ENCODE results near the gene COL23A1. TPM values are rescaled to one million over a fixed set of nuclear protein-coding genes. Genes with fewer than 3 reads are reported as not detected.

COL23A1 gene
- total RNA-seq, 4 donors from 2014 or later, result 0.83 to 1.8 (median 1.5) TPM

GRCh38 chr5:178425621-178426068 lies 164.5 kb downstream of the COL23A1 start:
- no peaks in the 10 kb centered on the region for H3K9me3 ChIP-seq
- no peak overlapping the region for H3K4me3 ChIP-seq
- H3K27me3 ChIP-seq, result no peaks in the 10 kb centered on the region
- intact Hi-C loops (cut with DNase I), result no loop called here
- H3K4me1 ChIP-seq, result peaks cover 12 to 17% (median 15%) of the 10 kb centered on the region in 4 donors
- no peak overlapping the region for H3K27ac ChIP-seq (replicated peaks in 1 of 4)
- H3K36me3 ChIP-seq, result no peaks in the 10 kb centered on the region
- WGBS, result 90% methylated on average over 11 of the region's 12 CpGs
- DNase-seq (ENCODE audit: extremely low spot score), result peak; percentile 24
- TF ChIP-seq POLR2A (IDR thresholded peaks at IDR 0.05; ENCODE audit: low read depth), result no peak
- no peak for TF ChIP-seq CTCF (IDR thresholded peaks at IDR 0.05)
- TF ChIP-seq EP300 (IDR thresholded peaks at IDR 0.05), result no peak
- no peak for TF ChIP-seq POLR2AphosphoS5 (IDR thresholded peaks at IDR 0.05)

- no peak overlapping the region for H3K27ac ChIP-seq (replicated peaks in 1 of 4)
- intact Hi-C loops (cut with DNase I), result no loop called here
- no peaks in the 10 kb centered on the region for H3K9me3 ChIP-seq
- peaks cover 12 to 17% (median 15%) of the 10 kb centered on the region in 4 donors for H3K4me1 ChIP-seq
- peak; percentile 39 for DNase-seq (ENCODE audit: extremely low spot score)
- no peak overlapping the region for H3K4me3 ChIP-seq
- TF ChIP-seq POLR2A (IDR thresholded peaks at IDR 0.05; ENCODE audit: low read depth) (no peak), POLR2AphosphoS5 (IDR thresholded peaks at IDR 0.05) (no peak), CTCF (IDR thresholded peaks at IDR 0.05) (no peak), EP300 (IDR thresholded peaks at IDR 0.05) (no peak)
- H3K27me3 ChIP-seq, result no peaks in the 10 kb centered on the region
- no peaks in the 10 kb centered on the region for H3K36me3 ChIP-seq
- 97% methylated on average over 10 of the region's 10 CpGs for WGBS
Measured at GRCh38 chr5:178424810-178425177, 165.4 kb downstream of the COL23A1 start.

- peak; percentile 29 for DNase-seq (ENCODE audit: extremely low spot score)
- Histone ChIP-seq H3K36me3 (no peaks in the 10 kb centered on the region), H3K4me3 (no peak overlapping the region), H3K9me3 (no peaks in the 10 kb centered on the region), H3K27ac (replicated peaks in 1 of 4) (no peak overlapping the region), H3K27me3 (no peaks in the 10 kb centered on the region), H3K4me1 (peaks cover 7 to 19% (median 12%) of the 10 kb centered on the region in 4 donors)
- intact Hi-C loops (cut with DNase I), result no loop called here
- TF ChIP-seq POLR2A (IDR thresholded peaks at IDR 0.05; ENCODE audit: low read depth), result no peak
- no peak for TF ChIP-seq CTCF (IDR thresholded peaks at IDR 0.05)
- no peak for TF ChIP-seq EP300 (IDR thresholded peaks at IDR 0.05)
- no peak for TF ChIP-seq POLR2AphosphoS5 (IDR thresholded peaks at IDR 0.05)
- 83% methylated on average over 13 of the region's 17 CpGs for WGBS
Measured at GRCh38 chr5:178423901-178424809, 166.0 kb downstream of the COL23A1 start.

GRCh38 chr5:178423431-178423830 lies 166.8 kb downstream of the COL23A1 start:
- TF ChIP-seq POLR2A (IDR thresholded peaks at IDR 0.05; ENCODE audit: low read depth), result no peak
- TF ChIP-seq CTCF (IDR thresholded peaks at IDR 0.05), result no peak
- no peak for TF ChIP-seq POLR2AphosphoS5 (IDR thresholded peaks at IDR 0.05)
- no peak for TF ChIP-seq EP300 (IDR thresholded peaks at IDR 0.05)
- no peaks in the 10 kb centered on the region for H3K27me3 ChIP-seq
- H3K9me3 ChIP-seq, result no peaks in the 10 kb centered on the region
- DNase-seq (ENCODE audit: extremely low spot score), result peak; percentile 66
- no peak overlapping the region for H3K4me3 ChIP-seq
- H3K36me3 ChIP-seq, result no peaks in the 10 kb centered on the region
- intact Hi-C loops (cut with DNase I), result no loop called here
- H3K27ac ChIP-seq (replicated peaks in 1 of 4), result no peak overlapping the region
- 87% methylated on average over 8 of the region's 14 CpGs for WGBS
- H3K4me1 ChIP-seq, result peaks cover 0 to 12% (median 5%) of the 10 kb centered on the region in 4 donors
